Neural progenitor cell (in vitro differentiated cells): ENCODE data around the gene SHISAL1. TPM values are rescaled to one million over a fixed set of nuclear protein-coding genes. Genes with fewer than 3 reads are reported as not detected.

Experiments used
- DNase-seq: peaks from one replicate; pipeline ENCODE4 v3.0.0-alpha.2; 2016; ENCODE audit warnings: low spot score
- H2AFZ ChIP-seq: fragments of 200-600 bp; sonication (generic); replicated peaks from 2 replicates; pipeline ENCODE4 v1.6.1; 2016; ENCODE audit warnings: antibody characterized with exemption
- H3F3A ChIP-seq: fragments of 200-600 bp; sonication (generic); 2 replicates; pipeline ENCODE4 v1.6.1; 2016; ENCODE audit warnings: antibody characterized with exemption, low read depth
- H3K27ac ChIP-seq: fragments of 200-600 bp; sonication (generic); 2 replicates; pipeline ENCODE4 v1.5.1; 2016; ENCODE audit warnings: mild to moderate bottlenecking
- H3K27me3 ChIP-seq: fragments of 200-600 bp; sonication (generic); 2 replicates; pipeline ENCODE4 v1.6.1; 2016; ENCODE audit warnings: mild to moderate bottlenecking, moderate library complexity
- H3K36me3 ChIP-seq: fragments of 200-600 bp; sonication (generic); 2 replicates; pipeline ENCODE4 v1.5.1; 2016
- H3K4me1 ChIP-seq: fragments of 200-600 bp; sonication (generic); 2 replicates; pipeline ENCODE4 v1.6.1; 2016; ENCODE audit warnings: mixed run types
- H3K4me2 ChIP-seq: fragments of 200-600 bp; sonication (generic); 2 replicates; pipeline ENCODE4 v1.6.1; 2016
- H3K4me3 ChIP-seq: fragments of 200-600 bp; sonication (generic); 2 replicates; pipeline ENCODE4 v1.5.1; 2016
- H3K79me2 ChIP-seq: fragments of 200-600 bp; sonication (generic); 2 replicates; pipeline ENCODE4 v1.6.1; 2016; ENCODE audit warnings: low read depth
- H3K9ac ChIP-seq: fragments of 200-600 bp; sonication (generic); 2 replicates; pipeline ENCODE4 v1.6.1; 2016
- H3K9me3 ChIP-seq: fragments of 200-600 bp; sonication (generic); 2 replicates; pipeline ENCODE4 v1.5.1; 2016; ENCODE audit warnings: low read depth
- H4K20me1 ChIP-seq: fragments of 200-600 bp; sonication (generic); 2 replicates; pipeline ENCODE4 v1.6.1; 2016; ENCODE audit warnings: low read depth
- H3K27ac Mint-ChIP-seq: 3 replicates; pipeline ENCODE4 v1.8.0; 2021; ENCODE audit warnings: mixed read lengths
- H3K27me3 Mint-ChIP-seq: 2 replicates; pipeline ENCODE4 v1.8.0; 2022; ENCODE audit warnings: low read depth, mild to moderate bottlenecking, inconsistent platforms, moderate library complexity, mixed read lengths; ENCODE audit not compliant: insufficient read depth
- H3K36me3 Mint-ChIP-seq: 3 replicates; pipeline ENCODE4 v1.8.0; 2021; ENCODE audit warnings: mixed read lengths
- H3K4me1 Mint-ChIP-seq: 3 replicates; pipeline ENCODE4 v1.8.0; 2021; ENCODE audit warnings: mixed read lengths
- H3K4me3 Mint-ChIP-seq: 3 replicates; pipeline ENCODE4 v1.8.0; 2021; ENCODE audit warnings: mild to moderate bottlenecking, moderate library complexity, mixed read lengths
- H3K9me3 Mint-ChIP-seq: 3 replicates; pipeline ENCODE4 v1.8.0; 2020; ENCODE audit warnings: mixed read lengths
- CTCF ChIP-seq: fragments of 200-600 bp; sonication (generic); IDR thresholded peaks from 2 replicates; pipeline ENCODE4 v1.5.1; 2017; ENCODE audit warnings: antibody characterized with exemption, mild to moderate bottlenecking
- EZH2 ChIP-seq: fragments of 200-600 bp; sonication (generic); IDR thresholded peaks from 2 replicates; pipeline ENCODE4 v1.6.1; 2017; ENCODE audit warnings: antibody characterized with exemption, mild to moderate bottlenecking, moderate library complexity
- EZH2phosphoT487 ChIP-seq: fragments of 200-600 bp; sonication (generic); IDR thresholded peaks from 2 replicates; pipeline ENCODE4 v1.6.1; 2017; ENCODE audit warnings: antibody characterized with exemption
- total RNA-seq: library from RNA; depleted of rRNA; stranded (reverse); fragments of >200 nt; gene quantifications from 2 replicates; pipeline ENCODE4 v1.2.3, GENCODE V29; 2015; ENCODE audit warnings: low replicate concordance

Gene SHISAL1
- total RNA-seq, 1 donor from 2014 or later, result 4.4 TPM

DNA sequence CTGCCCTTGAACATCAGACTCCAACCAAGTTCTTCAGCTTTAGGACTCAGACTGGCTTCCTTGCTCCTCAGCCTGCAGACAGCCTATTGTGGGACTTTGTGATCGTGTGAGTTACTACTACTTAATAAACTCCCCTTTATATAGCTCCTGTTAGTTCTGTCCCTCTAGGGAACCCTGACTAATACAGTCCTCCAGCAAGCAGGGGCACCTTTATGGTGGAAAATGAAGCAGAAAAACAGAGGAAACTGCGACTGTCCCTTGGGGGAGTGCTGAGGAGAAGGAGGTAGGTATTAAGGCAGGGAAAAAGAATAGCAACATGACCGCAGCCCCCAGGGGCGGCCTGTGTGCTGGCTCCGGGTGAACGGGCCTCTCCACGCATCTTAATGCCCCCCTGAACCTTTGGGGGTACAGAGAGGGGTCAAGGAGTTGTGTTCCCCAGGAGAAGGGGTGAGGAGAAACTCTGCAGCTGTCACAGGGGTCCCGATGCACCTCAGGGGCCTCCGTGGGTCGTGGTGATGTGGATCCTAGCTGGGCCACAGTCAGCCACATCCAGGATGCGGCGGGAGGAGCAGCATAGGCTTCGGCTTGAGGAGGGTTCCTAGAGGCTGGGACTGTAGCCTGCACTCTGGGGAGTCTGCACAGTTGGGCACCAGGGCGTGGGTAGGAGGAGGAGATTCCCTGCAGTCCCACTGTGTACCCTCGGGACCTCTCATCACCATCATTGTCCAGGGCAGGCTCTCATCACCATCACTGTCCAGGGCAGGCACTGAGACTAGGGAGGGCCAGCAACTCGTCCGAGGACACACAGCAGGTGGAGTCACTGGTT, 34.3 kb downstream of the SHISAL1 start:
- no peaks in the 10 kb centered on the region for H3K79me2 ChIP-seq
- no peak overlapping the region for H2AFZ ChIP-seq
- no peak for TF ChIP-seq EZH2phosphoT487
- TF ChIP-seq CTCF, result no peak
- no peak for TF ChIP-seq EZH2
- no peaks in the 10 kb centered on the region for H3K27me3 ChIP-seq
- no peak overlapping the region for H3K9ac ChIP-seq
- H3K27ac Mint-ChIP-seq, result peak overlapping the region; percentile 26
- H3K4me1 ChIP-seq, result peaks cover 48% of the 10 kb centered on the region
- no peak overlapping the region for H3K27ac ChIP-seq
- peaks cover 53% of the 10 kb centered on the region for H3K4me1 Mint-ChIP-seq
- no peak overlapping the region for H3K4me3 ChIP-seq
- H3K27me3 Mint-ChIP-seq, result peaks cover 12% of the 10 kb centered on the region
- no peak overlapping the region for H3K4me3 Mint-ChIP-seq
- H3K9me3 ChIP-seq, result no peaks in the 10 kb centered on the region
- H3F3A ChIP-seq, result peaks cover 25% of the 10 kb centered on the region
- no peaks in the 10 kb centered on the region for H3K36me3 Mint-ChIP-seq
- H3K36me3 ChIP-seq, result no peaks in the 10 kb centered on the region
- no peak for DNase-seq
- no peaks in the 10 kb centered on the region for H4K20me1 ChIP-seq
- H3K9me3 Mint-ChIP-seq, result peaks cover 2% of the 10 kb centered on the region
- no peak overlapping the region for H3K4me2 ChIP-seq

GRCh38 chr22:44277386-44278135, 35.2 kb downstream of the SHISAL1 start:
- peaks cover 2% of the 10 kb centered on the region for H3K9me3 Mint-ChIP-seq
- no peaks in the 10 kb centered on the region for H3K9me3 ChIP-seq
- peaks cover 12% of the 10 kb centered on the region for H3K27me3 Mint-ChIP-seq
- H3K9ac ChIP-seq, result no peak overlapping the region
- peak overlapping the region; percentile 53 for H3K4me2 ChIP-seq
- H3K4me3 ChIP-seq, result no peak overlapping the region
- no peak overlapping the region for H2AFZ ChIP-seq
- no peaks in the 10 kb centered on the region for H4K20me1 ChIP-seq
- H3K27ac Mint-ChIP-seq, result peak overlapping the region; percentile 95
- peak; percentile 53 for DNase-seq
- H3K36me3 ChIP-seq, result no peaks in the 10 kb centered on the region
- peaks cover 58% of the 10 kb centered on the region for H3K4me1 Mint-ChIP-seq
- peaks cover 27% of the 10 kb centered on the region for H3F3A ChIP-seq
- no peaks in the 10 kb centered on the region for H3K36me3 Mint-ChIP-seq
- no peaks in the 10 kb centered on the region for H3K27me3 ChIP-seq
- H3K4me3 Mint-ChIP-seq, result no peak overlapping the region
- no peak for TF ChIP-seq EZH2
- TF ChIP-seq CTCF, result no peak
- TF ChIP-seq EZH2phosphoT487, result no peak
- no peaks in the 10 kb centered on the region for H3K79me2 ChIP-seq
- H3K27ac ChIP-seq, result peak overlapping the region; percentile 50
- H3K4me1 ChIP-seq, result peaks cover 48% of the 10 kb centered on the region

GRCh38 chr22:44276706-44277356, 35.9 kb downstream of the SHISAL1 start:
- peaks cover 13% of the 10 kb centered on the region for H3K27me3 Mint-ChIP-seq
- H3F3A ChIP-seq, result peaks cover 34% of the 10 kb centered on the region
- H3K4me1 Mint-ChIP-seq, result peaks cover 63% of the 10 kb centered on the region
- no peaks in the 10 kb centered on the region for H3K36me3 ChIP-seq
- no peak for TF ChIP-seq CTCF
- no peak for TF ChIP-seq EZH2
- no peak for TF ChIP-seq EZH2phosphoT487
- no peak overlapping the region for H3K4me3 ChIP-seq
- H3K36me3 Mint-ChIP-seq, result no peaks in the 10 kb centered on the region
- H3K27me3 ChIP-seq, result no peaks in the 10 kb centered on the region
- no peaks in the 10 kb centered on the region for H3K79me2 ChIP-seq
- H3K27ac Mint-ChIP-seq, result peak overlapping the region; percentile 95
- peaks cover 2% of the 10 kb centered on the region for H3K9me3 Mint-ChIP-seq
- H3K4me1 ChIP-seq, result peaks cover 48% of the 10 kb centered on the region
- no peak overlapping the region for H3K4me3 Mint-ChIP-seq
- H2AFZ ChIP-seq, result no peak overlapping the region
- peak; percentile 90 for DNase-seq
- peak overlapping the region; percentile 50 for H3K27ac ChIP-seq
- H3K4me2 ChIP-seq, result peak overlapping the region; percentile 53
- no peaks in the 10 kb centered on the region for H3K9me3 ChIP-seq
- no peak overlapping the region for H3K9ac ChIP-seq
- no peaks in the 10 kb centered on the region for H4K20me1 ChIP-seq
